OCI-LY7 (cell line): ENCODE measurements around the gene KIF15. TPM values are rescaled to one million over a fixed set of nuclear protein-coding genes. Genes with fewer than 3 reads are reported as not detected.

ENCODE experiments used
- BruUV-seq: library from RNA; stranded (reverse); fragments of 400-500 nt; replicated peaks from 2 replicates; lab custom pipeline; 2021; lab: Mats Ljungman, UMichigan
- CTCF ChIA-PET: fragments of 300-600 bp; sonication (Branson Sonifier 250); formaldehyde crosslinking; loops from one replicate; lab custom pipeline; 2022; ENCODE audit warnings: antibody characterized with exemption; ENCODE audit not compliant: unreplicated experiment; lab: Charles Lee
- POLR2A ChIA-PET: fragments of 300-600 bp; sonication (Branson Sonifier 250); formaldehyde crosslinking; loops from one replicate; lab custom pipeline; 2022; ENCODE audit warnings: antibody characterized with exemption; lab: Charles Lee
- DNase-seq: peaks from one replicate; pipeline ENCODE4 v3.0.0-alpha.2; 2015; ENCODE audit warnings: low spot score
- H2AFZ ChIP-seq: fragments of 200-600 bp; sonication (generic), shearing (Covaris generic); 2 replicates; pipeline ENCODE4 v1.6.1; 2014; ENCODE audit warnings: mild to moderate bottlenecking, antibody characterized with exemption, low read length, moderate library complexity
- H3K27ac ChIP-seq: fragments of 200-600 bp; sonication (generic); 2 replicates; pipeline ENCODE4 v1.5.1; 2014; ENCODE audit warnings: mixed run types, low read depth, mild to moderate bottlenecking, moderate library complexity, low read length, inconsistent platforms; ENCODE audit not compliant: poor library complexity, severe bottlenecking
- H3K36me3 ChIP-seq: fragments of 200-600 bp; sonication (generic); 2 replicates; pipeline ENCODE4 v1.6.1; 2014; ENCODE audit warnings: mild to moderate bottlenecking, antibody characterized with exemption, low read length, moderate library complexity, mixed read lengths; ENCODE audit not compliant: insufficient read depth
- H3K4me1 ChIP-seq: fragments of 200-600 bp; sonication (generic); 2 replicates; pipeline ENCODE4 v1.5.1; 2014; ENCODE audit warnings: mild to moderate bottlenecking, low read length; ENCODE audit not compliant: insufficient read depth, poor library complexity, severe bottlenecking
- H3K4me2 ChIP-seq: fragments of 200-600 bp; sonication (generic); 2 replicates; pipeline ENCODE4 v1.6.1; 2014; ENCODE audit warnings: mild to moderate bottlenecking, low read length
- H3K4me3 ChIP-seq: fragments of 200-600 bp; sonication (generic); 2 replicates; pipeline ENCODE4 v1.5.1; 2014; ENCODE audit warnings: mild to moderate bottlenecking, low read depth, low read length; ENCODE audit not compliant: poor library complexity, severe bottlenecking
- H3K79me2 ChIP-seq: fragments of 200-600 bp; sonication (generic); 2 replicates; pipeline ENCODE4 v1.6.1; 2016; ENCODE audit warnings: low read depth, mild to moderate bottlenecking, low read length, moderate library complexity, mixed read lengths; ENCODE audit not compliant: insufficient read depth
- H3K9me2 ChIP-seq: fragments of 200-600 bp; sonication (generic); 2 replicates; pipeline ENCODE4 v1.6.1; 2016; ENCODE audit warnings: mild to moderate bottlenecking, low read length, mixed read lengths; ENCODE audit not compliant: insufficient read depth
- H3K9me3 ChIP-seq: fragments of 200-600 bp; sonication (generic); 2 replicates; pipeline ENCODE4 v1.6.1; 2014; ENCODE audit warnings: mild to moderate bottlenecking, mixed run types, low read length, mixed read lengths
- H4K20me1 ChIP-seq: fragments of 200-600 bp; sonication (generic); 2 replicates; pipeline ENCODE4 v1.6.1; 2014; ENCODE audit warnings: mild to moderate bottlenecking, antibody characterized with exemption, low read length, moderate library complexity, mixed read lengths; ENCODE audit not compliant: insufficient read depth
- EZH2phosphoT487 ChIP-seq: fragments of 200-600 bp; sonication (generic); IDR thresholded peaks from 2 replicates; pipeline ENCODE4 v1.6.1; 2018; ENCODE audit warnings: low read depth, borderline replicate concordance, mild to moderate bottlenecking, mixed run types, antibody characterized with exemption, low read length, moderate library complexity, mixed read lengths
- intact Hi-C: fragments of 100-400 bp; cut with micrococcal nuclease; formaldehyde crosslinking; loops from one replicate; pipeline ENCODE4 v1.10.0; 2022; ENCODE audit not compliant: unreplicated experiment
- total RNA-seq, 2 experiments: library from RNA; depleted of rRNA in 1 of 2; stranded (reverse); fragments of >200 nt in 1 of 2; shearing (Covaris generic) in 1 of 2; gene quantifications; 2 replicates each; pipeline ENCODE4 v1.2.3, GENCODE V29; 2014 to 2022
- TF ChIP-seq, protein P1 (sequence below): fragments of 200-600 bp; sonication (generic); conservative IDR thresholded peaks from 2 replicates; pipeline ENCODE4 v1.5.1; 2014; ENCODE audit warnings: mild to moderate bottlenecking, antibody characterized with exemption, low read length, moderate library complexity, mixed read lengths

KIF15 gene
- total RNA-seq, 2 experiments from 2014 or later: 37.0 to 44.9 TPM

DNA sequence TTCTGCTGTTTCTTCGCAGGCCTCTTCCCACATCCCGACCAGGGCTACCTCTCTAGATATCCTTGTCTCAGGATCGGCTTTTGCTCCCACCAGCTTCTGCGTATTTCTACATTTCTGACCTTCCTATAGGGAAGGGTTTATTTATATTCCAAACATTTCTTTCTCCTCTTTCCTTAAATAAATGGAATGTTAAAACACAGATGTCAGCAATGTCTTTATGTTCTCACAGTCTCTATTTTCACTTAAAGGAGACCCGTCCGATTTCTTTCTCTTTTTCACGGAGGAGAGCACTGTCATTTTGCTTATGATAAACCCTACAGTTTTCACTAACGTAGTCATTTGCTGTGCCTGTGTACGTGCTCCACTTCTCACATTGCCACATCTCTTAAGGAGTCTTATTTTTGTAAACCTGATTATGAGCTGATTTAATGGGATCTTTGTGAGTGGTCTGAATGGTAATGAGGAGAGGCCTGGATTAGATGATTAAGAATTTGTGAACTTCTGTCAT, 630 bp downstream of the KIF15 start:
- peak overlapping the region; percentile 62 for H3K27ac ChIP-seq
- peaks cover 12% of the 10 kb centered on the region for H3K4me1 ChIP-seq
- H2AFZ ChIP-seq: peak overlapping the region; percentile 60
- H3K4me3 ChIP-seq: peak overlapping the region; percentile 84
- ChIA-PET CTCF (no interaction called here), POLR2A (interaction anchor here (0.6 to 1.5 kb wide), 8 partner anchors 10 to 424 kb away, joined by 3 to 10 read pairs (median 4); partner anchors contain the start of gene TCAIM)
- peaks cover 43% of the 10 kb centered on the region for H3K9me3 ChIP-seq
- peaks cover 68% of the 10 kb centered on the region for H3K36me3 ChIP-seq
- BruUV-seq: TSS peak; percentile 83
- no peak for TF ChIP-seq EZH2phosphoT487
- TF ChIP-seq, protein P1, sequence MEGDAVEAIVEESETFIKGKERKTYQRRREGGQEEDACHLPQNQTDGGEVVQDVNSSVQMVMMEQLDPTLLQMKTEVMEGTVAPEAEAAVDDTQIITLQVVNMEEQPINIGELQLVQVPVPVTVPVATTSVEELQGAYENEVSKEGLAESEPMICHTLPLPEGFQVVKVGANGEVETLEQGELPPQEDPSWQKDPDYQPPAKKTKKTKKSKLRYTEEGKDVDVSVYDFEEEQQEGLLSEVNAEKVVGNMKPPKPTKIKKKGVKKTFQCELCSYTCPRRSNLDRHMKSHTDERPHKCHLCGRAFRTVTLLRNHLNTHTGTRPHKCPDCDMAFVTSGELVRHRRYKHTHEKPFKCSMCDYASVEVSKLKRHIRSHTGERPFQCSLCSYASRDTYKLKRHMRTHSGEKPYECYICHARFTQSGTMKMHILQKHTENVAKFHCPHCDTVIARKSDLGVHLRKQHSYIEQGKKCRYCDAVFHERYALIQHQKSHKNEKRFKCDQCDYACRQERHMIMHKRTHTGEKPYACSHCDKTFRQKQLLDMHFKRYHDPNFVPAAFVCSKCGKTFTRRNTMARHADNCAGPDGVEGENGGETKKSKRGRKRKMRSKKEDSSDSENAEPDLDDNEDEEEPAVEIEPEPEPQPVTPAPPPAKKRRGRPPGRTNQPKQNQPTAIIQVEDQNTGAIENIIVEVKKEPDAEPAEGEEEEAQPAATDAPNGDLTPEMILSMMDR: no peak
- peak overlapping the region; percentile 81 for H3K4me2 ChIP-seq
- peak; percentile 18 for DNase-seq
- intact Hi-C loops: loop anchor here (2.0 to 10.0 kb wide), 3 partner anchors 135 to 1333 kb away; partner anchors contain the start of gene ZNF197
- no peaks in the 10 kb centered on the region for H3K9me2 ChIP-seq
- peaks cover 89% of the 10 kb centered on the region for H3K79me2 ChIP-seq
- no peaks in the 10 kb centered on the region for H4K20me1 ChIP-seq

DNA sequence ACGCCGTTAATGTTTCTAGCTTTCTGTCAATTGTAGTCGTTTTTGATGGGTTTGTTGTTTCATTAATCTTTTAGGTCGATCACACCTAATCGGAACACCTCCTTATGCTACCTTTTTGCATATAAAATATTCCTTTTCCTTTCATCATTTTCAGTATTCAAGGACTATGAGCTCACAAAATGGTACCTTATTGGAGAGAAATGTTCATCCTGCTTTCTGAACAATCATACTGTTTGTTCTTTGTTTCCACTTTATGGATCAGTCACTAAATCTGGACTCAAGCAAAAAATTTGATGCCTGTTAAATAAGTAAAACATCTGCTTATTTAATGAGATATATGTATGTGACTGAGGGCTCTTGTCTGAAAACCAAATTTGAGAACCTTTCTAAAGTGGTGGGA, 1.1 kb downstream of the KIF15 start:
- Histone ChIP-seq H3K9me2 (no peaks in the 10 kb centered on the region), H3K27ac (peak overlapping the region; percentile 62), H3K79me2 (peaks cover 88% of the 10 kb centered on the region), H3K4me3 (peak overlapping the region; percentile 84), H3K4me2 (peak overlapping the region; percentile 81), H3K4me1 (peaks cover 12% of the 10 kb centered on the region), H3K36me3 (peaks cover 67% of the 10 kb centered on the region), H4K20me1 (no peaks in the 10 kb centered on the region), H3K9me3 (peaks cover 39% of the 10 kb centered on the region), H2AFZ (peak overlapping the region; percentile 60; the same call in 1 of the 2 replicates)
- ChIA-PET CTCF (no interaction called here), POLR2A (interaction anchor here (0.6 to 1.5 kb wide), 8 partner anchors 9 to 424 kb away, joined by 3 to 10 read pairs (median 4); partner anchors contain the start of gene TCAIM)
- DNase-seq: peak; percentile 3
- intact Hi-C loops: loop anchor here (2.0 to 10.0 kb wide), 3 partner anchors 135 to 1332 kb away; partner anchors contain the start of gene ZNF197
- BruUV-seq: no TSS peak
- TF ChIP-seq, protein P1: no peak
- TF ChIP-seq EZH2phosphoT487: no peak

DNA sequence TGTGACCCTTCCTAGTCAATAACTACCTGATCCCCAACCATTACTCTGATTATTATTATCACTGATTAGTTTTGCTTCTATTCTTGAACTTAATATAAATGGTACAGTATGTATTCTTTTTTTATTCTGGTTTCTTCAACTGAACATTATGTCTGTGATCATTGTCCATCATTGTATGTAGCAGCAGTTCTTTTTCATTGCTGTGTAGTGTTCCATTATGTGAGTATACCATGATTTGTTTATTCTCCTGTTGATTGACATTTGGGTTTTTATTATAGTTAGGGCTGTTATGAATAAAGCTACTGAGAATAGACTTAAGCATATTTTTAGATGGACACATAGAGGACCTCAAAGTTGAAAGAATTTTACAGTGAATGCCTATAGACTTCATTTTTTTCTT, 2.7 kb downstream of the KIF15 start:
- no peaks in the 10 kb centered on the region for H3K9me2 ChIP-seq
- H3K4me3 ChIP-seq: no peak overlapping the region
- H3K9me3 ChIP-seq: peaks cover 26% of the 10 kb centered on the region; the same call in 1 of the 2 replicates
- H2AFZ ChIP-seq: no peak overlapping the region
- H3K4me1 ChIP-seq: peaks cover 12% of the 10 kb centered on the region
- DNase-seq: no peak
- POLR2A ChIA-PET: interaction anchor here (0.7 kb wide), 1 partner anchor 19 kb away, joined by 3 read pairs; no protein-coding TSS in a partner anchor
- peaks cover 86% of the 10 kb centered on the region for H3K79me2 ChIP-seq
- no TSS peak for BruUV-seq
- intact Hi-C loops: loop anchor here (5.0 to 10.0 kb wide), 2 partner anchors 137 to 1331 kb away; partner anchors contain the start of gene ZNF197
- H4K20me1 ChIP-seq: no peaks in the 10 kb centered on the region
- CTCF ChIA-PET: no interaction called here
- TF ChIP-seq, protein P1: no peak
- TF ChIP-seq EZH2phosphoT487: no peak
- peaks cover 67% of the 10 kb centered on the region for H3K36me3 ChIP-seq
- no peak overlapping the region for H3K27ac ChIP-seq
- H3K4me2 ChIP-seq: no peak overlapping the region
